Psoas muscle (tissue), 8 donors: ENCODE data around the gene FAF1. TPM values are rescaled to one million over a fixed set of nuclear protein-coding genes. Genes with fewer than 3 reads are reported as not detected.
"Not testable (repeated sequence)": the region's sequence is repeated elsewhere in the genome, so short reads cannot be mapped to it uniquely, and the experiment has no call there.

ENCODE experiments used
- ATAC-seq, 4 donors: fragments of 200-7000 bp; cut with Tn5 transposase; one replicate each; pipeline ENCODE4 v1.9.1; 2020; ENCODE audit warnings: moderate library complexity in 3 of 4, mild to moderate bottlenecking in 2 of 4
- DNase-seq, 2 donors: peaks; one replicate each; pipeline ENCODE4 v3.0.0-alpha.2; 2020
- H3K27ac ChIP-seq: fragments of 200-600 bp; one replicate; pipeline ENCODE4 v1.8.0; 2022
- H3K27me3 ChIP-seq, 3 donors: fragments of 200-600 bp in 1 of 3; one replicate each; pipeline versions ENCODE4 v1.6.1 to v1.8.0; 2013 to 2022; ENCODE audit warnings: low read length in 2 of 3, mild to moderate bottlenecking in 2 of 3, moderate library complexity in 1 of 3; ENCODE audit not compliant: insufficient read depth in 3 of 3
- H3K36me3 ChIP-seq, 2 donors: fragments of 200-600 bp in 1 of 2; one replicate each; pipeline versions ENCODE4 v1.6.1 to v1.8.0; 2013 to 2022; ENCODE audit warnings: low read depth in 1 of 2, mild to moderate bottlenecking in 1 of 2, moderate library complexity in 1 of 2; ENCODE audit not compliant: insufficient read depth in 1 of 2
- H3K4me1 ChIP-seq: fragments of 200-600 bp; one replicate; pipeline ENCODE4 v1.8.0; 2022
- H3K4me3 ChIP-seq: fragments of 200-600 bp; one replicate; pipeline ENCODE4 v1.8.0; 2022; ENCODE audit warnings: mild to moderate bottlenecking
- H3K9me3 ChIP-seq: fragments of 200-600 bp; one replicate; pipeline ENCODE4 v1.8.0; 2022
- WGBS, 3 donors: extraction: QIAGEN DNeasy Blood & Tissue Kit; methylation state at CpG; one replicate each; pipeline versions ENCODE4 v1.1.6 to v1.1.7; 2013; 5-methylcytosine and 5-hydroxymethylcytosine counted together
- intact Hi-C, 2 donors: fragments of 100-400 bp; cut with DNase I; formaldehyde crosslinking; loops; one replicate each; pipeline versions ENCODE4 v1.11.0 to v1.14.2; 2022
- polyA plus RNA-seq, 3 donors: library from polyadenylated mRNA; stranded (reverse); fragments of 200-250 nt; gene quantifications; one replicate each; pipeline ENCODE4 v1.2.3, GENCODE V29; 2013
- total RNA-seq, 4 donors: library from RNA; stranded (reverse); fragmentation: NEBNext Ultra II Directional in 2 of 4; extraction: Animal tissue kit (Norgen Biotek cat#: 25700) in 2 of 4; gene quantifications; one replicate each; pipeline versions ENCODE4 v1.2.1 to v1.2.4, GENCODE V29; 2021 to 2023
- TF ChIP-seq, protein P1 (sequence below): fragments of 200-600 bp; IDR thresholded peaks from one replicate; pipeline ENCODE4 v1.8.0; 2022; ENCODE audit warnings: antibody characterized with exemption
- donor health status: healthy with polysubstance abuse.
- donor health status: DM: no; HTN: no; CAD: no; lungs with moderate emphysema.
- donor health status: Bipolar disorder and iron deficiency.
- donor health status: healthy.
- donor health status: DM: yes; HTN: yes; CAD: no.
- donor health status: DM: no; HTN: no; CAD: no.
- donor health status: DM: no; HTN: no; CAD: no.
- donor health status: DM: yes; HTN: yes; CAD: no.

The FAF1 gene
- total and polyA plus RNA-seq, 7 donors, result 67.8 to 128 (median 108) TPM

DNA sequence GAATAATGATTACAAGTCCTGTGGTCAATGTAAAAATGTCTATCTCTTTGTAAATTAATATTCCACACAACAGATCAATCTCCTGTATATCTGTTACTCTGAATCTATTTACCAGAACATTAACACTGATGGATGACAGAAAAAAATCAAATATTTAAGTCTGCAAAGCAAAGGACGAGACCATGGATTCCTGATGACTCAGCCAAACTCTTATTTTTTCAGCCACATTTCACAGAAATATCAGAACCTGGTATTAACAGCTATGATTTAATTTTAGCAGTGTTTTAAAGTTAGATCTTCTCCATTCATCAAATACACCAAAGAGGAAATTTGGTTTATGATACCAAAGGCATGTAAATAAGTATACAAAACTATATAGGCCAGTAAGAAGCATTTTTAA lies 46.1 kb downstream of the FAF1 start:
- TF ChIP-seq, protein P1, sequence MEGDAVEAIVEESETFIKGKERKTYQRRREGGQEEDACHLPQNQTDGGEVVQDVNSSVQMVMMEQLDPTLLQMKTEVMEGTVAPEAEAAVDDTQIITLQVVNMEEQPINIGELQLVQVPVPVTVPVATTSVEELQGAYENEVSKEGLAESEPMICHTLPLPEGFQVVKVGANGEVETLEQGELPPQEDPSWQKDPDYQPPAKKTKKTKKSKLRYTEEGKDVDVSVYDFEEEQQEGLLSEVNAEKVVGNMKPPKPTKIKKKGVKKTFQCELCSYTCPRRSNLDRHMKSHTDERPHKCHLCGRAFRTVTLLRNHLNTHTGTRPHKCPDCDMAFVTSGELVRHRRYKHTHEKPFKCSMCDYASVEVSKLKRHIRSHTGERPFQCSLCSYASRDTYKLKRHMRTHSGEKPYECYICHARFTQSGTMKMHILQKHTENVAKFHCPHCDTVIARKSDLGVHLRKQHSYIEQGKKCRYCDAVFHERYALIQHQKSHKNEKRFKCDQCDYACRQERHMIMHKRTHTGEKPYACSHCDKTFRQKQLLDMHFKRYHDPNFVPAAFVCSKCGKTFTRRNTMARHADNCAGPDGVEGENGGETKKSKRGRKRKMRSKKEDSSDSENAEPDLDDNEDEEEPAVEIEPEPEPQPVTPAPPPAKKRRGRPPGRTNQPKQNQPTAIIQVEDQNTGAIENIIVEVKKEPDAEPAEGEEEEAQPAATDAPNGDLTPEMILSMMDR, result no peak
- Histone ChIP-seq H3K4me3 (no peak overlapping the region), H3K27me3 (no peaks in the 10 kb centered on the region), H3K27ac (no peak overlapping the region), H3K9me3 (no peaks in the 10 kb centered on the region), H3K36me3 (no peaks in the 10 kb centered on the region), H3K4me1 (peaks cover 22% of the 10 kb centered on the region)
- 84 to 98% (median 98%) methylated on average over 1 of the region's 1 CpG for WGBS, 3 donors
- DNase-seq (no peak), ATAC-seq (no peak)
- intact Hi-C loops, result no loop called here

DNA sequence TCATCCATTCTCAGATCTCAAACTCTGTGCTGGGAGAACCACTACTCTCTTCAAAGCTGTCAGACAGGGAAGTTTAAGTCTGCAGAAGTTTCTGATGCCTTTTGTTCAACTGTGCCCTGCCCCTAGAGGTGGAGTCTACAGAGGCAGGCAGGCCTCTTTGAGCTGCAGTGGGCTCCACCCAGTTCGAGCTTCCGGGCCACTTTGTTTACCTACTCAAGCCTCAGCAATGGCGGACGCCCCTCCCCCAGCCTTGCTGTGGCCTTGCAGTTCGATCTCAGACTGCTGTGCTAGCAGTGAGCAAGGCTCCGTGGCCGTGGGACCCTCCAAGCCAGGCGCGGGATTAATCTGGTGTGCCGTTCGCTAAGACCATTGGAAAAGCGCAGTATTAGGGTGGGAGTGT lies 49.7 kb downstream of the FAF1 start:
- intact Hi-C loops, H3K27ac ChIP-seq, DNase-seq, H3K9me3 ChIP-seq, H3K4me3 ChIP-seq, H3K27me3 ChIP-seq, ATAC-seq, H3K36me3 ChIP-seq, H3K4me1 ChIP-seq: not testable (repeated sequence)
- 95 to 96% (median 96%) methylated on average over 12 of the region's 12 CpGs for WGBS, 3 donors

DNA sequence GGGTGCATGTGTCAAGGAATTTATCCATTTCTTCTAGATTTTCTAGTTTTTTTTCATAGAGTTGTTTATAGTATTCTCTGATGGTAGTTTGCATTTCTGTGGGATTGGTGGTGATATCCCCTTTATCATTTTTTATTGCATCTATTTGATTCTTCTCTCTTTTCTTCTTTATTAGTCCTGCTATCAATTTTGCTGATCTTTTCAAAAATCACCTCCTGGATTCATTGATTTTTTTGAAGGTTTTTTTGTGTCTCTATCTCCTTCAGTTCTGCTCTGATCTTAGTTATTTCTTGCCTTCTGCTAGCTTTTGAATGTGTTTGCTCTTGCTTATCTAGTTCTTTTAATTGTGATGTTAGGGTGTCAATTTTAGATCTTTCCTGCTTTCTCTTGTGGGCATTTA lies 52.5 kb downstream of the FAF1 start:
- H3K9me3 ChIP-seq, ATAC-seq, DNase-seq, H3K27ac ChIP-seq, H3K27me3 ChIP-seq, H3K4me1 ChIP-seq, intact Hi-C loops, H3K4me3 ChIP-seq, H3K36me3 ChIP-seq: not testable (repeated sequence)

- WGBS, 3 donors, result 93 to 96% (median 94%) methylated on average over 1 of the region's 1 CpG
- intact Hi-C loops, H3K9me3 ChIP-seq, DNase-seq, H3K4me3 ChIP-seq, H3K27me3 ChIP-seq, H3K36me3 ChIP-seq, H3K4me1 ChIP-seq, ATAC-seq, H3K27ac ChIP-seq: not testable (repeated sequence)
Measured at GRCh38 chr1:50906050-50906449, 54.0 kb downstream of the FAF1 start.

- intact Hi-C loops, result no loop called here
- WGBS, 3 donors, result 78 to 95% (median 86%) methylated on average over 1 of the region's 1 CpG
- peaks cover 7% of the 10 kb centered on the region for H3K9me3 ChIP-seq
Measured at GRCh38 chr1:50902419-50902818, 57.6 kb downstream of the FAF1 start.

DNA sequence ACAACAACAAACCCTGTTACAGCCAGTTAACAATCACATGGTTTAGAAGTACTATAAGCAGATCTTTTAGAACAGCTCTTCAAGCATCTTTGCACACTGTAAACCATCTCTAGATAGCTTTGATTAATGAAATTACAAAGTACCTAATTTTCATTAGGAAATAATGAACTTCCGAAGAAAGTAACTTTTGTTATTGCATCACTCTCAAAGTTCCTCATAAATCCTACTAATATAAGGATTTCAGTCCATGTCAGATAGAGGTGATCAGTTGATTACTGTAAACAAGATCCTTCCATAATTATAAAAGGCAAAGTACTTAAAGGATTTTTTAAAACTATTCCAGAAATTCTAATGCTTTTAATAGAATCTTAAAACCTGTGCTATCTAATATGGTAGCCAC lies 58.2 kb downstream of the FAF1 start:
- H3K4me1 ChIP-seq, result no peaks in the 10 kb centered on the region
- no peak overlapping the region for H3K27ac ChIP-seq
- WGBS, 3 donors, result 0% methylated on average over 1 of the region's 1 CpG
- H3K36me3 ChIP-seq, result no peaks in the 10 kb centered on the region
- ATAC-seq, result no peak
- H3K9me3 ChIP-seq, result peaks cover 7% of the 10 kb centered on the region
- no peak for DNase-seq
- TF ChIP-seq, protein P1, result no peak
- H3K27me3 ChIP-seq, result no peaks in the 10 kb centered on the region
- no peak overlapping the region for H3K4me3 ChIP-seq
- intact Hi-C loops, result no loop called here

More at GRCh38 chr1:50902419-50902818, 57.6 kb downstream of the FAF1 start:
- Histone ChIP-seq H3K4me1 (no peaks in the 10 kb centered on the region), H3K4me3 (no peak overlapping the region), H3K27me3 (no peaks in the 10 kb centered on the region), H3K27ac (no peak overlapping the region), H3K36me3 (no peaks in the 10 kb centered on the region)
- no peak for ATAC-seq
- TF ChIP-seq, protein P1, result no peak
- no peak for DNase-seq
